Pulmonary artery endothelial cell (primary cell): Measurements from ENCODE around the gene SLC6A18. TPM values are rescaled to one million over a fixed set of nuclear protein-coding genes. Genes with fewer than 3 reads are reported as not detected.
"Not testable (repeated sequence)": the region's sequence is repeated elsewhere in the genome, so short reads cannot be mapped to it uniquely, and the experiment has no call there.

Experiments used
- DNase-seq: peaks from one replicate; pipeline ENCODE4 v3.0.0-alpha.2; 2011; ENCODE audit warnings: low read depth, low spot score
- total RNA-seq: library from RNA; depleted of rRNA; stranded (reverse); fragments of >200 nt; gene quantifications from 2 replicates; pipeline ENCODE4 v1.2.3, GENCODE V29; 2014

SLC6A18 gene
- total RNA-seq, 1 donor from 2014 or later = not detected

DNA sequence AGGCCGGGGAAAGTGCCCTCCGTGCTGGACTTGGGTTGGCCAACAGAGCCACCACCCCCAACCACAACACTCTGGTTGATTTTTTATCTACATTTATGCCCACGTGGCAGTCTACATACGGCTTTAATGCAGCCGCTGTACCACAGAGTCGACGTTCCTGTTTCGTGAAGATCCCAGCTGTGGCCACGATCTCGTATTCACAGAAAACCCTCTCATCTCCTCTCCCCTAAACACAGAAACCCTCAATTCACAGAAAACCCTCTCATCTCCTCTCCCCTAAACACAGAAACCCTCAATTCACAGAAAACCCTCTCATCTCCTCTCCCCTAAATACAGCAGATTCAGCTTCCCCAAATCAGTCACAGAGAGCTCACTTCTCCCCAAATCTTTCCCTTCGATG, 3.8 kb downstream of the SLC6A18 start:
- DNase-seq = not testable (repeated sequence)

DNA sequence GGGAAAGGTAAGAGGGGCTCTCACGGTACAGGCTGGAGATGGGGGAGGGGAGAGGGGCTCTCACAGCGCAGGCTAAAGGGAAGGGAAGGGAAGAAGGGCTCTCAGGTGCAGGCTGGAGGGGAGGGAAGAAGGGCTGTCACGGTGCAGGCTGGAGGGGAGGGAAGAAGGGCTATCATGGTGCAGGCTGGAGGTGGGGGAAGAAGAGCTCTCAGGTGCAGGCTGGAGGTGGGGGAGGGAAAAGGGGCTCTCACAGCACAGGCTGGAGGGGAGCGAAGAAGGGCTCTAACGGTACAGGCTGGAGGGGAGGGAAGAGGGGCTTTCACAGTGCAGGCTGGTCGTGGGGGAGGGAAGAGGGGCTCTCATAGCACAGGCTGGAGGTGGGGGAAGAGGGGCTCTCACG, 4.6 kb downstream of the SLC6A18 start:
- no peak for DNase-seq

DNA sequence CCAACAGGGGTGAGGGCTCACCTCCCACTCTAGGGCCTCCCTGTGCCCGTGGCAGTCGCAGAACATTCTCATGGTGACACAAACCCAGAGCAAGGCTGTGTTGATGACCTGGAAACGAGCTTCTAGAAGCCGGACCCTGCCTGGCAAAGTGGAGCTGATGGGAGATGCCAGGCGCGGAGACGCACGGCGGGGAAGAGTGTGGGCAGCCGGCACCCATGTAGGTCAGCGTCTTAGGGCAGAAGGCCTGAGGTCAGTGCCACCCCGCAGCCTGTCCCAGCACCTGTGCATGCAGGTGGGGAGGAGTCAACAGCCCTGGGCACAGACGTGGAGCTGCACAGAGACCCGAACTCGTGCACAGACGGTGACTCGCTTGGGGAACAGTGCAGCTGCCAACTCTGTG, 5.4 kb downstream of the SLC6A18 start:
- DNase-seq = no peak

DNA sequence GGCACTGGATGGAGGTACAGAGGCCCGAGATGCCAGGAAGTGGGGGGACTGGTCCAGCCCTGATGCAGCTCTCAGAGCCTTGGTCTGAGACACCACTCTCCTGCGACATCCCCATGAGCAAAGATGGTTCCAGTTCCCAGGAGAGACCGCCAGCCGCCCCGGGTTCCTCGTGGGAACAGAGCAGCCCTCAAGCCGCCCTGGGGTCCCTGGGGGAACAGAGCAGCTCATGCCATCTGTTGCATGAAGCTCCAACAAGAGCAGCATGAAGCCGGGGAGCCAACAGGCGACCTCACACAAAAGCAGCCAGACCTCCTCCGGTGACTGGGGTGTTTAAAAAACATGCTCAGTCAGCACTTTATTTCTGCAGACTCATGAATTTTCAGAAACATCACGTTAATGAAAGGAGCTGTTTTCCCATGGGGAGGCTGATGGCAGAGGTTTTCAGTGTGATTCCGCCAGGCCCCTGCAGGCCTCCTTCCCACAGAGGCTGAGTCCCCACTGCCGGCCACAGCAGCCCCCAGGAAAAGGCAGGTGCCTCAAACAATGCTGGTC, 6.2 kb downstream of the SLC6A18 start:
- no peak for DNase-seq

DNA sequence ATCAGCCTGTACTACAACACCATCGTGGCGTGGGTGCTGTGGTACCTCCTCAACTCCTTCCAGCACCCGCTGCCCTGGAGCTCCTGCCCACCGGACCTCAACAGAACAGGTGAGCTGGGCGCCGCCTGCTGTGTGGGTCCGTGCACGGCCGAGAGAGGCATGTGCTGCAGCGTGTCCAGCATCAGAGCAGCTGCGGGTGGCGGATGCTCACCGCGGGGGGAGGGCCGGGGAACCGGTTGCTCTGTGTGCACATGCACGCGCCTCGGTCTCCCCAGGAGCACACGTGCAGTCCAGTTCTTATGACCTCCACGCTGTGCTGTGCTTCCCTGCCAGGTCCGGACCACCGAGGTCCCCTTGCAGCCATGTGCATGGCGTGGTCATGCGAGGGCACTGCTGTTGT, 7.6 kb downstream of the SLC6A18 start:
- DNase-seq = no peak

DNA sequence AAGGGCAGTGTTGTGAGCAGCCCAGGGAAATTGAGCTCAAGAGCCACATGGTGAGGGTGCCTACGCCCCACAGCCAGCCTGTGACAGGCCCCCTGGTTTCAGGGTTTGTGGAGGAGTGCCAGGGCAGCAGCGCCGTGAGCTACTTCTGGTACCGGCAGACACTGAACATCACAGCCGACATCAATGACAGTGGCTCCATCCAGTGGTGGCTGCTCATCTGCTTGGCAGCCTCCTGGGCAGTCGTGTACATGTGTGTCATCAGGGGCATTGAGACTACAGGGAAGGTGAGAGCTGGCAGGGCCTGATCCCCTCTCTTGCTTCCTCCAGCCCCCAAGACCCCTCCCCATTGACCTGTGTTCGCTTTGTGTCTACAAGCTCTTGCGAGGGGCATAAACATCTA, 10.2 kb downstream of the SLC6A18 start:
- no peak for DNase-seq

DNA sequence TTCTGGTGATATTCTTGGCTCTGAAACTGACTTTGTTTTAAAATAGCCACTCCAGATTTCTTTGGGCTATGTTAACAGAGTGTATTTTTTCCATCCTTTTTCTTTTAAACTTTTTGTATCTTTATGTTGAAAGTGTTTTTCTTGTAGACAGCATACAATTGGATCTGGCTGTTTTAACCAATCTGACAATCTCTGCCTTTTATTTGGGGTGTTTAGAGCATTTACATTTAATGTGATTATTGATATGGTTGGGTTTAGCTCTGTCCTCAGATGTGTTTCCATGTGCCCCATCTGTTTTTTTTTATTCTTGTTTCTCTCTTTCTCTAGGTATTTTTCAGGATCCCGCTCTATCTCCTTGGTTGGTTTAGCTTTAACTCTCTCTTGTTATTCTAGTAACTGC, 10.7 kb downstream of the SLC6A18 start:
- DNase-seq = no peak

DNA sequence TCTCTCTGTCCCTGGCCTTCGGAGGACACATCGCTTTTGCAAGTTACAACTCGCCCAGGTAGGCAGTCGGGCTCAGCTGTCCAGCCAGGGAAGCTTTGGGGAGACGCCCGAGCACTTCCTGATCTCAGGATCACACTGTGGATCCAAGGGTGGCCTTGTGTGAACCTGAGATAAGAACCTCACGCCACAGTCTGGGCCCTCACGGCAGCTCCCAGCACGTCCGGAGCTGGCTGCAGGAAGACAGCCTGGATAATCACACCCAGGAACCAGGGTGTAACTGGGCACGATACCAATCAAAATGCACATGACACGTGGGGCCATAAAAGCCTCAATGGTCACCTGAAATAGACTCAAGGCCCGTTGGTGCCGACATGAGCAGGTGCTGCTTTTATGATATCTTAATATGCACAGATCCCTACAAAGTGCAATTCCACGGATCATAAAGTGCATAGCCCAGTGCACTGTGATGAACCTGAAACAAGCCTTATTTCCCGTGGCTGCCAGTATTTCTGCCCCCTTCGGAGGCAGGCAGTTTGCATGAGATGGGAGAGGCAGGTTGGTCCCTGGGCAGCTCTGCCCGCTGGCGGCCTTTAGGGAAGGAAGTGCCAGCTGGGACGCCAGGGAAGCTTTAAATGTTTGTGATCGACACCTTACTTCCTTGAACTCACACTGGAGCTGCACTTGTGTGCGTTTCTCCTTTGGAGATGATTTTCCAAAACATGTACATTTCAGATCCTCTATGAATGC, 14.5 kb downstream of the SLC6A18 start:
- no peak for DNase-seq

DNA sequence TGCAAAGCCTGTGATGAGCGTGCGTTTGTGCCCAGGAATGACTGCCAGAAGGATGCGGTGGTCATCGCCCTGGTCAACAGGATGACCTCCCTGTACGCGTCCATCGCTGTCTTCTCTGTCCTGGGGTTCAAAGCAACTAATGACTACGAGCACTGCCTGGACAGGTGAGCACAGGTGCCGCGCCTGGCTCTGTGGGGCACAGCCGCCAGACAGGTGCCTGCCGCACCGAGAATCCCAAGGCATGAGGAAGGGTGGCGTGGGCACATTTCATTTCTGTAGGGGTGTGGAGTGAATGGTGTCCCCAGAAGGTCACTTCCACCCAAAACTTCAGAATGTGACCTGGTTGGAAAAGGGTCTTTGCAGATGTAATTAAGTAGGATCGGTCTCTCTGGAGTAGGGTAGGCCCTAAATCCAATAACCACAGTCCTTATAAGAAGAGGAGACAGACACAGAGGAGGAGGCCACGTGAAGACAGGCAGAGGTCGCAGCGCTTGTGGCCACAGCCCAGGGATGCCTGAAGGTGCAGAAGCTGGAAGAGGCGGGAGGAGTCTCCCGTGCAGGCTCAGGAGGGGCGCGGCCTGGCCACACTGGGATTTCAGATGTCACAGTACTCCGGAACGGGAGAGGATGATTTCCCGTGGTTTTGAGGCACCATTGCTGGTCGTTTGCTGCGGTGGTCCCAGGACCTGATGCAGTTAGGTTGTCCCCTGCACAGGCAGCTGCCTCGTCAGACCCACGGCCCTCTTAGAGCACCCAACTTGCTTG, 15.5 kb downstream of the SLC6A18 start:
- DNase-seq = no peak

DNA sequence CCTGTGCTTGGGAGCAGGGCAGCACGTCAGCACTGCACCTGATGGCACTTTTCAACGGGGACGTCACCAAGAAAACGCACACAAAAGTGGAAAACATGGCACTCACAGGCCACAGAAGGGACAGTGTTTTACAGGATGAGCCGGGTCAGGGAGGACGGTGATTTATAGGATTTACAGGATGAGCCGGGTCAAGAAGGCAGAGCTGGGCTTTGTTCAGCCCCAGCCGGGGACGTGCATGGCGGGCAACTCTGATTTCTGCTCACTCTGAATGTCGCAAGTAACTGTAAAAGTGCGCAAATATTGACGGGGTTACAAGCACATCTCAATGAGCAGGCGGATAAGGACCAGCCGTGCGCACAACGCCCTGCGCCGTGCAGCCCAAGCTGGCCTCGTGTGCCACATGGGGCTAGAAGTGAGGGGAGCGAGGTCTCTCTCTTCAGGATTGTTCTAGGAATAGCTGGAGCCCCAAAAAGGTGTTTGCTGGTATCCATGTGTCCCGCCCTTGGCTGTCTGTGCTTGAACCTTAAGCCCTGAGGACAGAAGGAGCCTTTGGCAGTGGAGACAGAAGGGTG, 16.4 kb downstream of the SLC6A18 start:
- no peak for DNase-seq

DNA sequence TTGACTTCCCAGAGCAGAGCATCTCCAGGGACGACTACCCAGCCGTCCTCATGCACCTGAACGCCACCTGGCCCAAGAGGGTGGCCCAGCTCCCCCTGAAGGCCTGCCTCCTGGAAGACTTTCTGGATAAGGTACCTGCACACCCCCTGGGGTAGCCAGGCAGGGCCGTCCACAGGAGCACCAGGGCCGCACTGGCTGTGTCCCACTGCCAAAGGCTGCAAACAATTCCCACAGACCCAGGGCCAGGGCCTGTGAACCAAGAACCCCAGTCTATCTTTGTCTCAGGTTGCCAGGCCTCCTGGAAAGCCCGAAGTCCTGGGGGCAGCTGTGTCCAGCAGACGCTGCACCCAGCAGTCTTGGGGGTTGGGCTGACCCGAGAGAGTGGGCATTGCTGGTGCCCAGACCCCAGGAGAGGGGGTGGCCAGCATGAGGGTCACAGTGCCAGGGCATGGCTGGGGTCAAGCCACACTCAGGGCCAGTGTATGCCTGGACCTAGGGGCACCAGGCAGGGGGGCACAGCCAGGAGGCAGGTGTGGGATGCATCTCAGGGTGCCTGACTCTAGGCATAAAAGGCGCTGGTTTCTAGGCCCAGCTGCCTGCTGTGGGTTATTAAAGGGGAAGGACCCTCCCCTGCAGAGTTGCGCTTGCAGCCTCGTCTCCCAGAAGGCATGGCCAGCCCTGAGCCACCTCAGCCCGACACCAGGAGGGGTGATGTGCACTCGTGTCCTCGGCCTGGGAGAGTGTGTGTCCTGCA, 17.7 kb downstream of the SLC6A18 start:
- DNase-seq = no peak

DNA sequence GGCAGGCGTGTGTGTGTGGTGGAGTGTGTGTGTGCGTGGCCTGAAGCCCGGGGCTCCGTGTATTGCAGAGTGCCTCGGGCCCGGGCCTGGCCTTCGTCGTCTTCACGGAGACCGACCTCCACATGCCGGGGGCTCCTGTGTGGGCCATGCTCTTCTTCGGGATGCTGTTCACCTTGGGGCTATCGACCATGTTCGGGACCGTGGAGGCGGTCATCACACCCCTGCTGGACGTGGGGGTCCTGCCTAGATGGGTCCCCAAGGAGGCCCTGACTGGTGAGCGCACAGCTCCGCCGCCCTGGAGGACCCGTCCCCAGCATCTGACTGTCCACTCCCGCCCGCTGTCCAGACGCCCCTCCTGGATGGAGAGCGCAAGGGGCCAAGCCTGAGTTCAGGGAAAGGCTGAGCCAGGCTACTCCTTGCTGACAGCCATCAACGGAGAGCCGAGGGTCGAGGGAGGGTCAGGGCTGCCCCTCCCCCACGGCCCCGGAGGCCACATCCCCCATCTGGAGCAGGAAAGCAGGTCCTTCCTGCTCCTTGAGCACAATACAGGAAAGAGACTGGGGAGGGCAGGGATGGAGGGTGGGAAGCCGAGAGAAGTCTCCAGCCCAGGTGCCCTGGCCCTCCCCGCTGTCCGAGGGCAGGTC, 18.4 kb downstream of the SLC6A18 start:
- DNase-seq = no peak

DNA sequence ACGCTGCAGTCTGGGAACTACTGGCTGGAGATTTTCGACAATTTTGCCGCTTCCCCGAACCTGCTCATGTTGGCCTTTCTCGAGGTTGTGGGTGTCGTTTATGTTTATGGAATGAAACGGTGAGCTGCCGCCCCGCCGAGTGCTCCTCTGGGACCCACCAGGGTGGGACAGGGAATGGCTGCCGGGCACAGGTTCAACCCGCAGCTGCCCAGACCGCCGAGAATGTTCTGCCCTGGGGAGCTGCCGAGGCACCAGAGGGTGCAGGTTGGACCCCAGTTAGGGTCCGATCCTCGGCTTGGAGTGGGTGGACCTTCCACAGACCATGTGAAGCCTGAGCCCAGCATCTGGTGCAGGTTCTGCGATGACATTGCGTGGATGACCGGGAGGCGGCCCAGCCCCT, 19.1 kb downstream of the SLC6A18 start:
- no peak for DNase-seq

DNA sequence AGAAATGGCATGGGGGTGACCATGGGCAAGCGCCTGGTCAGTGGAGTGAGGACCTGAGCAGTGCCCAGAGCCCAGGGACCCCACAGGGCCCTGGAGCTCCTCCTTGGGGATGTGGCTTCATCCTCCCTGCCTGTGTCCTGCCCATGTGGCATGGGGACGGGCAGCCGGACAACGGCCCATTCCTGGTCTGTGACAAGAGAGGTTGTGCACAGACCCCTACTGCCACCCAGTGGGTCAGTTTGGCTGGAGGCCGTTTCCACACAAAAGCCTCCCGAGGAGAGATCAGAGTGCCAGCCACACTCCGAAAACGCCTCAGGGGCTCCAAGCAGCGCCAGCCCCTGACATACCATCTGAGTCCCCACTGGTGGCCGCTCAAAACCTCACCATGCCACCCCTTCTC, 19.8 kb downstream of the SLC6A18 start:
- DNase-seq = no peak

DNA sequence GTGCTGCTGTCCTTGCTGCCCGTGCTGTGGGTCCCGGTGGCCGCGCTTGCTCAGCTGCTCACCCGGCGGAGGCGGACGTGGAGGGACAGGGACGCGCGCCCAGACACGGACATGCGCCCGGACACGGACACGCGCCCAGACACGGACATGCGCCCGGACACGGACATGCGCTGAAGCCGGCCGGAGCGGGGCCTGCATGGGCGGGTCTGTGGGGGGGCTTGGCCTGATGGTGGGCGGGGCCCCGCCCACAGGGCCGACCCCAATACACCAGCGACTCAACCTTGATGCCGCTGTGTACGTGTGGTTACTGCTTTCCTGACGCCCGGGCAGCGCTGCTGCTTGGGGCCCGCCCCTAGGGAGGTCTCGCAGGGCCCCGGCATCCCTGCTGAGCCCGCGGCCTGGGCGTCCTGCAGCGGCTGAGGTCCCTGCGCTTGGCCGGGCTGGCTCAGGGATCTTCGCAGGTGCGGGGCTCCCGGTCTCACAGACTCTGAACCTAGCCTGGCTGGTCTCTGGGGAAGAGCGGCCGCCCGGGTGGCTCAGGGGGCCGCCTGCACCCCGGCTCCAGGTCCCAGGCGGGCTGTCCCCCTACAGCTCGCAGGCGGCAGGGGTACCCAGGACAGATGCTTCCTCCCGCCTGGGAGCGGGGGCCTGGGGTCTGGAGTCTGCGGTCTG, 20.9 kb downstream of the SLC6A18 start:
- no peak for DNase-seq

DNA sequence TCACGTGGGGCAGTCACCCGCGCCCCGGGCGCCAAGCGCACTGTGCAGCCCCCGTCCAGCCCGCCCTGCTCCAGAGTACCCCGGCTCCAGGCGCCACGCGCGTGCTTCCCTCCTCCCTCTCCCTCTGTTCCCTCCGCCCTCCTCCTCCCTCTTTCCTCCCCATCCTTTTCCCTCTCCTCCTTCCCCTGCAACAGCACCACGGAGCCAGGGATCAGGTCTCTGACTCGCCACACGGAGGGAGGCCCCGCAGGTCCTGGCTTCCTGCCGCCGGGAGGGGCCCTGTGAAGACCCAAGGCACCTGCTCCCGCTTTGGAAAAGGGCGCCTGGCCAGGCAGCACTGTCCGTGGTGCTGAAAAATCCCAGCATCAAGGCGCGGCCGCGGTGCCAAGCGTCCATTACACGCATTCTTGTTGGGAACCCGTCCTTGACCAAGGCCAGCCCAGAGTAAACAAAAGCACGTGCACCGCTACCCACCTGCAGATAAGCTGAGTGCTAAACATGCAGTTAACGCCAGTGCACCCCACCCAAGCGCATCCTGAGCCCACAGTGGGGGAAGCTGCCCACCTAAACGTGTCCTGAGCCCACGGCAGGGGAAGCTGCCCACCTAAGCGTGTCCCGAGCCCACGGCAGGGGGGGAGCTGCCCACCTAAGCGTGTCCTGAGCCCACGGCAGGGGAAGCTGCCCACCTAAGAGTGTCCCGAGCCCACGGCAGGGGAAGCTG, 21.7 kb downstream of the SLC6A18 start:
- DNase-seq = no peak

DNA sequence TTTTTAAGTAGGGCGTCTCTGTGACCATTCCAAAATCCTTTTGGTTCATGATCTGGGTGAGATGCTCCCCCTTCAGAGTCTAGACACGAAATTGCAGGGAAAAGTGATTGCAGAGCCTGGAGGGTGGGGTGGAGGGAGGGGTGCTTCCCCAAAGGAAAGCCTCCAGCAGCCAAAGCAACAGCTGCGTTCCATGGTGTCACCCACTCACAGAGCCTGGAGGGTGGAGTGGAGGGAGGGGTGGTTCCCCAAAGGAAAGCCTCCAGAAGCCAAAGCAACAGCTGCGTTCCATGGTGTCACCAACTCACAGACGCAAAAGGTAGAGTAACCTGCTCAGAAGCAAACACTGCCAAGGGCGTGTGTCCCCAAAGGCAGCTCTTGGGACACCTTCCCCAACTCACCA, 22.6 kb downstream of the SLC6A18 start:
- no peak for DNase-seq

DNA sequence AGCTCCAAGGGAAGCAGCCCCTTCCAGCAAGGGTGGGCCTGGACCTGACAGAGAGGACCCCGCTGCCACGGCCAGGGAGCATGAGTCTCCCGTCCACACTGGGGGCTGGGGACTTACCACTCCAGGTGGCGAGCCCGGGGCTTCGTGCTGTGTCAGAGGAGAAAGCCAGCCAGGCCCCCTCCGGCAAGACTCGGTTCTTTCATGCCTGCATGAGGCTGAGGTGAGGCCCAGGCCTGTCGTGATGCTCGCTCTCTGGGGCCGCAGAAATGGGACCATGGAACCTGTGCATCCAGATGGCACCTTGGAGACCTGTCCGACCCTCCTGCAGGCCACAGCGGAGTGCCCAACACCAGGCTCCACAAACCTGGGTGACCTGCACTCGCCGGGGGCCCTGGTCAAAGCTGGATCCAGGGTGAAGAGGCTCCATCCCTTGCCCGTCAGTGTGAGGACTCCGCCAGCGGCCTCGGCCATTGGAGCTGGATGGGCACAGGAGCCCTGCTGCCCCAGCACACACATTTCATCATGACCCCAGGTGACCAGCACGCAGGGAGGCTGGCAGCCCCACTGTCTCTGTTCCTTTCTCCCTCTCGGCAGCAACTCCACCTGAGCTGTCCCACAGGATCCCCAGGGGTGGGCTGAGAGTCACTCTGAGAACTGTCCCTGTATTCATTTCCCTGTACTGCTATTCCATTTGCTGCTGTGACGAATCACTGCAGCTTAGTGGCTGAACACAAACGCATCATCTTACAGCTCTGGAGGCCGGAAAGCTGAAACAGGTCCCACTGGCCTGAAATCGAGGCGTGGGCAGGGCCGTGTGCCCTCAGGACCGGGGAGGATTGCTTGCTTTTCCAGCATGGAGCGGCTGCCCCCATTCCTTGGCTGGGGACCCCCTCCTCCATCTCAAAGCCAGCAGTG, 24.4 kb downstream of the SLC6A18 start:
- no peak for DNase-seq
